ENCODE measurements around the gene SAMD8.
A peak's percentile ranks its signal among the peaks of the same experiment; 100 is the strongest.
"Not testable (repeated sequence)": the region's sequence is repeated elsewhere in the genome, so short reads cannot be mapped to it uniquely, and the experiment has no call there.

SAMD8 gene

GRCh38 chr10:75199949-75200348 lies 88.5 kb downstream of the SAMD8 start:
- DNase-seq, result not testable (repeated sequence)

DNA sequence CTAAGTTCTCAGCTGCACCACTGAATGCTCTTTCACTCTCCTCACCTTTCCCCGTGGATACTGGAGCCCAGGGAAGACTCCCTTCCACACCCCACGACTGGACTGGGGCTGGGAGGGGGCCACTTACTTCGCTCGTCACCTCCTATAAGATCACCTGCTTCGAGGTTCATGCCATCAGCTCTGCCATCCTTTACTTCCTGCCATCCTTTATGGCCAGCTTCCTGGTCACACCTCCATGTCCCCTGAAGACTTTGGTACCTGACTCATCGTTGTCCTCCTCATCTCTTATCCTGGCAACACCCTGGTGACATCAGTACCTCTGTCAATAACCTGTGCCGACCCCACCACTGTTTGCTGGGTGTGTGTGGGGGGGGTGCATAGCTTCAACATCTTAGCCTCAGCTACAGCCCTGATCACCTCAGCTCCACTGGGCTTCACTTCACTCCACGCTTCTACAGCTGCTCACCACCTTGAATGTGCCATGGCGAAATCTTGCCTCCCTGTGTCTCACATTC lies 90.4 kb downstream of the SAMD8 start:
- no peak for DNase-seq

DNA sequence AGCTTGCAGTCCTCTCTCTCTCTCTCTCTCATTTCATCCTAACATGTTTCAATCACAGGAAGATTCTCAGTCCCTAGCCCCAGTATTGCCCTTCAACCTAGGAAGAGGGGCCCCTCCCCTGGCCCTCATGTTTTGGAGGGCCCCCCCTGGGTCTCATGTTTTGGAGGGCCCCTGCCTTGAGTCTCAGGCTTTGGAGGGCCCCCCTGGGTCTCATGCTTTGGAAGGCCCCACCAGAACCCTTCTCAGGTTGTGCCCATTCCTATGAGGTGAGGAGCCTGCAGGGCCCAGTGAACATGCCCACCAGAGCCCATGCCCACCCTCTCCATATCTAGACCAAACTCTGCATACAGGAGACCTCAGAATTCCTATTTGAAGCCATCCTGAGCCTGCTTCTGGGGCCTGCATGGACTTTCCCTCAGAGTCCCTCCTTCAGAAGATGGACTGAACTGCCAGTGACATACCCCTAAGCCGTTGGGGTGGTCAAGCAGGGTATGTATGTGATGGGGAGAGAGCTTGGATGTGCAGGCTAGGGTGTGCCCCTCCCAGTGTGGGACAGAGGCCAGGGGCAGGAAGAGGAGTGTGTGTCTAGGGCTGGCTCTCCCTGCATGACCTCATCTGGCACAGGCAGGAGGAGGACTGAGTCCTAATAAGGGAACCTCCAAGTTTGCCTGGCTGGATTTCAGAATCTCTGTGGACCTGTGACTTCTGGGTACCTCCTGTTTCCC lies 91.0 kb downstream of the SAMD8 start:
- no peak for DNase-seq

DNA sequence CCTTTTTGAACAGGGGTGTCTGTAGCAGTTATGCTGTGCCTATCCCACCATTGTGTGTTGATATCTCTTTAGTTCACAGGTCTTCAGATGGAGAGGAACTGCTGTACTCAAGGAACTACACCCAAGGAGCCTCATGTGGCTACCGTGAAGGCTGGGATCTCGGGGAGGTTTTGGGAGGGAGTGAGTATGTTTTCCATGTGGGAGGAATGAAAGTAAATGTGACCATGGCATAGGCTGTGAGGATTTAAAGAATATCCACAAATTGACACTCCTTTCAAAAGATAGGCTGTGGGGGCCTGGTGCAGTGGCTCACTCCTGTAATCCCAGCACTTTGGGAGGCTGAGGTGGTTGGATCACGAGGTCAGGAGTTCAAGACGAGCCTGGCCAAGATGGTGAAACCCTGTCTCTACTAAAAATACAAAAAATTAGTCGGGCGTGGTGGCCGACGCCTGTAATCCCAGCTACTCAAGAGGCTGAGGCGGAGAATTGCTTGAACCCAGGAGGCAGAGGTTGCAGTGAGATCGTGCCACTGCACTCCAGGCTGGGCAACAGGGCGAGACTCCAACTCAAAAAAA lies 91.7 kb downstream of the SAMD8 start:
- not testable (repeated sequence) for DNase-seq

GRCh38 chr10:75203724-75204123 lies 92.3 kb downstream of the SAMD8 start:
- DNase-seq, result no peak

DNA sequence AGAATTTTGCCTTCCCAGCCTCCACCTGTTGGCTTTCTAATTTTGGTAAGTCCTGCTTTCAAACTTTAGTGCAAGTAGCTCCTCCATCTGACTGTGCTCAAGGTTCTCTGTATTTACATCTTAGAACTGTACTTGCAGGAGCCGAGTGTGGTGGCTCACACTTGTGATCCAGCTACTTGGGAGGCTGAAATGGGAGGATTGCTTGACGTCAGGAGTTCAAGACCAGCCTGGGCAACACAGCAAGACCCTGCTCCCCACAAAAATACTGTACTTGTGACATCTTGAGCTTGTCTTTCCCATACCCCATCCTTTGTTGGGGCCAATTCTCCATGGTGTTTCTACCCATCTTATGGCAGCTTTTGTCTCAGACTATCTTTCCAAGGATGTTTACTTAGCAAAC lies 94.5 kb downstream of the SAMD8 start:
- DNase-seq, result no peak

DNA sequence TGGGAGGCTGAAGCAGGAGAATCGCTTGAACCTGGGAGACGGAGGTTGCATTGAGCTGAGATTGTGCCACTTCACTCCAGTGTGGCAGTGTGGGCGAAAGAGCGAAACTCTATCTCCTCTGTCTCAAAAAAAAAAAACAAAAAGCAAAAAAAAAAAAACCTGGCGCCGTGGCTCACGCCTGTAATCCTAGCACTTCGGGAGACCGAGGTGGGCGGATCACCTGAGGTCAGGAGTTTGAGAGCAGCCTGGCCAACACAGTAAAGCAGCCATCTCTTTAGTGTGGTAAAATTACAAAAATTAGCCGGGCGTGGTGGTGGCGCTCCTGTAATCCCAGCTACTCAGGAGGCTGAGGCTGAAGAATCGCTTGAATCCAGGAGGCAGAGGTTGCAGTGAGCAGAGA lies 95.2 kb downstream of the SAMD8 start:
- not testable (repeated sequence) for DNase-seq

DNA sequence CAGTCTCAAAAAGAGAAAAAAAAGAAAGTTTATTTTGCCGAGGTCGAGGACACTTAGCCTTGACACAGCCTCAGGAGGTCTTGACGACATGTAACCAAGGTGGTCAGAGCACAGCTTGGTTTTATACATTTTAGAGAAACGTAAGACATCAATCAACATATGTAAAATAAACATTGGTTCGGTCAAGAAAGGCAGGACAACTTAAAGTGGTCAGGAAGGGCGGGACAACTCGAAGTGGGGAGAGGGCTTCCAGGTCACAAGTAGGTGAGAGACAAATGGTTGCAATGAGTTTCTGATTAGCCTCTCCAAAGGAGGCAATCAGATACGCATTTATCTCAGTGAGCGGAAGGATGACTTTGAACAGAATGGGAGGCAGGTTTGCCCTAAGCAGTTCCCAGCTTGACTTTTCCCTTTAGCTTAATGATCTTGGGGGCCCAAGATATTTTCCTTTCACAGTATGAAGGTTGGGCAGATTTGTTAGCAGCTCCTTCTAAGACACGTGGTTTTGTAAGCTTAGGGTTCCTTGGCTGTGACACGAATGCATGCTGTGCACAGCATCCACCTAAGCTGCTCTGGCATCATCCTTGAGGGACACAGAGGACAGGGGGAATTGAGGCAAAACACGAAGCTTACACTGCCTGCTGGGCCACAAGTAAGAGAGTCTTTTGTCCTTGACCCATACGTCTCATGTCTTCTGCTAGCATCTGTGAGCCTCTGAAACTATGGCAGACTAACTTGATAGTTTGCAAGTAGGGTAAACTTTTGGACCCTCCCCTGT lies 95.8 kb downstream of the SAMD8 start:
- DNase-seq, result no peak

- DNase-seq, result no peak
Observed at GRCh38 chr10:75207857-75208144, 96.3 kb downstream of the SAMD8 start.

DNA sequence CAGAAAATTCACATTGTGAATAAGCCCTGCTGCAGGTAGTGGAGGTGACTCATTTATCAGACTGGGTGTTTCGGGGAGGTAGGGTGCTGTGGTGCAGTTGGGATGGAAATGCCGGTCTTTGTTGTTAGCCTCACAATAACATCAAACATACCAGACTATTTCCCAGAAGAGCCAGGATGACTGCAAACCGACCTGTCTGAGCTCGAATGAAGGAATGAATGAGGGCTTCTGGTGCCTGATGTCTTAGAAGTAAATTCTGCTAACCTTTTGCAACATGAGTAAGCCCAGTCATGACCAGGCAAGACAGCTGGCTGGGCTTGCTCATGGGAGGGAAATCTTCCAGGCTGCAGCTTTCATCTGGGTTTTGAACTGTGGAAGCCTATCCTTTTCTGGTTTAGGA lies 96.7 kb downstream of the SAMD8 start:
- DNase-seq, result no peak

DNA sequence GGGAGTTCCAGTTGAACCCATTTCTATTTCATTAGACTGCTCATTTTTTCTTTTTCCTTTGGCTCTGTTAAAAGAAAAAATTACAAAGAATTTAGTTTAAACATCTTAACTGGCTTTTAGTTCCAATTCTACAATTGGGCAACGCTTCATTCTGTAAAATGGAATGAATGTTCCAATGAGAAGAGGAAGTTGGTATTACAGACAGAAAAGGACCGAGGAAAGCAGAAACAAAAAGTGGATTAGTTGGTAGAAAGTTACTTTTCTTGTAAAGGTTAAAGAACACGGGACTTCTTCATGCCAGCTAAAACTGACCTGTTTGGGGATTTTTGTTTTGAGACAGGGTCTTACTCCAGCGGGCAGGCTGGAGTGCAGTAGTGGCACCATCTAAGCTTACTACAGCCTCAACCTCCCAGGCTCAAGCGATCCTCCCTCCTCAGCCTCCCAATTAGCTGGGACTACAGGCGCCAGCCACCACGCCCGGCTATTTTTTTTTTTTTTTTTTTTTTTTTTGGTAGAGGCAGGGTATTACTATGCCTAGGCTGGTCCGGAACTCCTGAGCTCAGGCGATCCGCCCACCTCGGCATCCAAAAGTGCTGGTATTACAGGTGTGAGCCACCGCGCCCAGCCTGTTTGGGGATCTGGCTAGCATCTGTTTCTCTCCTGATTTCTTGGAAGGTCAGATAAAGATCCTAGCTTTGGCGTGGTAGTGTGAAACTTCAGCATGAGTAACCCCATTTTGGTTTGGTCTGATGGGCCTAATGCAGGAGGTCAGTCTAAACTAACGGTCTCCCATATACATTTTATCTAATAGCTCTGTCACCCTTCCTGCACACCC lies 97.8 kb downstream of the SAMD8 start:
- no peak for DNase-seq

- peak; percentile 15 for DNase-seq
Observed at GRCh38 chr10:75209921-75210281, 98.4 kb downstream of the SAMD8 start.

- DNase-seq, result peak; percentile 85
Observed at GRCh38 chr10:75210282-75211006, 99.0 kb downstream of the SAMD8 start, which contains the start of gene VDAC2. Gene VDAC2 (plus strand): TSS chr10:75210796. CDS start chr10:75211159, 363 bp downstream.

- no peak for DNase-seq
Observed at GRCh38 chr10:75211007-75211691, 99.7 kb downstream of the SAMD8 start.

GRCh38 chr10:75212343-75212742 lies 100.9 kb downstream of the SAMD8 start:
- DNase-seq, result no peak

DNA sequence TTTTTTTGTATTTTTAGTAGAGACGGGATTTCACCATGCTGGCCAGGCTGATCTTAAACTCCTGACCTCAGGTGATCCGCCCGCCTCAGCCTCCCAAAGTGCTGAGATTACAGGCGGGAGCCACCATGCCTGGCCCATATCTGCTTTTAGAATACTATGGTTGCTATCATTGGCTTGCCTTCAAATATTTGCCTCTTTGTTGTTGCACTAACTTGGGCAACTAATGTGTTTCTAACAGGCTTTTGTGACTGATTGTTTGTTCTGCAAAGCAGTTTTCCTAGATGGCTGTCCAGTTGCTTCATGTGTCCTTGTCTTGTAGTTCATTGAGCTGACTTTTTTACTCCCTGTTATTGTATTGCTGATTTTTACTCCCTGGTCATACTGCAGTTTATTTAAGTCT lies 108.8 kb downstream of the SAMD8 start:
- DNase-seq, result no peak

GRCh38 chr10:75221492-75221891 lies 110.0 kb downstream of the SAMD8 start:
- DNase-seq, result not testable (repeated sequence)

DNA sequence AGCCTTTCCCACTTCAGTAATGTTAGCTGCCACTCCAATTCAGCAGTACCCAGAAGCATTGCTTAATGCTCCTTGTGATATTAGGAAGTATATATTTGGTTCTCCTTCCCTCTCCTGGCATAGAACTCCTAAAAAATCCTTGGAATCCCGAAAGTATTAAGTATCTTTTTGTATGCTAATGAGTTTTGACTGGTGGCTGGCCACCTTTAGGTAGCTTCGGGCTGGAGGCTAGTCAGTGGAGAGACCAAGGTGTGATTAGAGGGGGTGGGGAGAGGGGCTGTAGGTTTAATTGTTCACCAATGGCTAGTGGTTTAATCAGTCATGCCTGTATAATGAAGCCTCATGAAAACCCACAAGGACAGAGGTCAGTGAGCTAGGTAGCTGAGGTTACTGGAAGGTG lies 112.1 kb downstream of the SAMD8 start:
- DNase-seq, result no peak

GRCh38 chr10:75226095-75226494 lies 114.6 kb downstream of the SAMD8 start:
- no peak for DNase-seq

GRCh38 chr10:75226656-75227055 lies 115.2 kb downstream of the SAMD8 start:
- no peak for DNase-seq

- no peak for DNase-seq
Observed at GRCh38 chr10:75228278-75228677, 116.8 kb downstream of the SAMD8 start.

- DNase-seq, result no peak
Observed at GRCh38 chr10:75228834-75229233, 117.4 kb downstream of the SAMD8 start.

Measured in NCI-H1048 (cell line).